ENCODE data around the gene MYH3.
A peak's percentile ranks its signal among the peaks of the same experiment; 100 is the strongest.
"Not testable (repeated sequence)": the region's sequence is repeated elsewhere in the genome, so short reads cannot be mapped to it uniquely, and the experiment has no call there.

MYH3 gene

DNA sequence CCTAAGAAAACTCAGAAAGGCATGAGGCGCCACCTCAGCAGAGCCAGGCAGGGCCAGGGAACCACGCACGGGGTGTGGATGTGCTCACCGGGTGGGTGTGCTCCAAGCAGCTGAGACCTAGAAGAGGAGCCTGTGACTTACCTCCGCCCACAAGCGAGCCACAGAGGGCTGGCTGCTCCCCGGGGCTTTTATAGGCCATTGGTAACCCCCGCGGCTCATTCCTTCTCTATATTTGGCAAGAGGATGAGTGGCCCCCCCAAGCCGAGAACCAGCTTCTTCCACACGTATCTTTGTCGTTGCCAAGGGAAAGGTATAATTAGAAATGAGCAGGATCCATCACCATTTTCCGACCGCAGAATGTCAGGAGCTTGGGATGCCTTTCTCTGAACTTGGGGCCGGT is at the start of gene MYH3:
MYH3 (minus strand) TSS at position 162 of the 400 bp plus-strand sequence. CDS start 2,245 bp downstream, outside the sequence.
- Histone ChIP-seq H3K4me3 (no peak within 1 kb of the TSS), H3K36me3 (ENCODE audit: insufficient read depth, low read length) (no peaks in the 10 kb centered on the region), H3K9ac (ENCODE audit: insufficient read length) (no peak within 1 kb of the TSS), H3K9me3 (ENCODE audit: low read depth, low read length) (no peaks in the 10 kb centered on the region), H3K27ac (no peak within 1 kb of the TSS)
- no peak for TF ChIP-seq EZH2 (IDR thresholded peaks at IDR 0.05)
- TF ChIP-seq FOXP2 (optimal IDR thresholded peaks at IDR 0.05; ENCODE audit: control extremely low read depth, extremely low read length, insufficient read depth): no peak
- no peak for TF ChIP-seq POLR2AphosphoS5 (IDR thresholded peaks at IDR 0.05; ENCODE audit: borderline replicate concordance, low read depth, low read length)
- DNase-seq (ENCODE audit: low read depth, low spot score): no peak

DNA sequence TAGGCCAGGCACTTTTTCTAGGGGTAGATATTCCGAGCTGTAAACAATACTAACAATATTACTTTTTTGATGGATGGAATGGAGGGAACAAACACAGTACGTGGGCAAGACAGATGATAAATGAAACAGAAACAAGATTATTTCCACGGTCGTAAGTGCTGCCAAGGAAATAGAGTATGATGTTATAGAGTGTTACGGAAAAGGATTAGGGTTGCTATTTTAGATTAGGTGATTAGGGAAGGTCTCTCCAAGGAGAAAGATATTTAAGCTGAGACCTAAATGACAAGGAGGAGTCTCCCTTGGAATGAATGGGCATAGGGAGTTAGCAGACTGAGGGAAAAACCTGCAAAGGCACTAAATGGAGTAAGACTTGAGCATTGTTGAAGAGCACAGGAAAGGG is 48.6 kb upstream of the MYH3 start:
- Histone ChIP-seq H3K9ac (ENCODE audit: insufficient read length) (no peak overlapping the region), H3K4me3 (no peak overlapping the region), H3K27ac (no peak overlapping the region), H3K9me3 (ENCODE audit: low read depth, low read length) (no peaks in the 10 kb centered on the region), H3K36me3 (ENCODE audit: insufficient read depth, low read length) (peaks cover 52% of the 10 kb centered on the region)
- no peak for DNase-seq (ENCODE audit: low read depth, low spot score)
- TF ChIP-seq FOXP2 (optimal IDR thresholded peaks at IDR 0.05; ENCODE audit: control extremely low read depth, extremely low read length, insufficient read depth) (no peak), POLR2AphosphoS5 (IDR thresholded peaks at IDR 0.05; ENCODE audit: borderline replicate concordance, low read depth, low read length) (no peak), EZH2 (IDR thresholded peaks at IDR 0.05) (no peak)

DNA sequence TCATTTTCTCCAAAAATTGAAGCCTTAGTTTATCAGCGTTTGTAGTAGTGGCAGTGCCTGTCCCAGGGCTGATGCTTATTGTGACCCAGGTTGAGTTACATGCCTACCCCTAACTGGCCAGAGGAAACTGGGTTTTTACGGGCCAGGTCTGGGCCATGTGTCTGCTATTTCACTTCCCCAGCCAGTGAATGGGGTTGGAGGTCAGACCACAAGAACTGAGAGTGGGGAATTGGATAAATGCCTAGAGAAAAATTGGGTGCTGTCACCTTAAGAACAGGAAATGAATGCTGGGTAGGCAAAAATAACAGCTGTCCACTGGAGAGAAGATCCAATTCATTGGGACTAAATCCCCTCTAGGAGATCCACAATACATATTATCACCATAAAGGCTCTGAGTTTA is 45.5 kb upstream of the MYH3 start:
- Histone ChIP-seq H3K36me3 (ENCODE audit: insufficient read depth, low read length) (peaks cover 36% of the 10 kb centered on the region), H3K9me3 (ENCODE audit: low read depth, low read length) (no peaks in the 10 kb centered on the region), H3K4me3 (no peak overlapping the region), H3K9ac (ENCODE audit: insufficient read length) (no peak overlapping the region), H3K27ac (no peak overlapping the region)
- DNase-seq (ENCODE audit: low read depth, low spot score): no peak
- no peak for TF ChIP-seq EZH2 (IDR thresholded peaks at IDR 0.05)
- no peak for TF ChIP-seq FOXP2 (optimal IDR thresholded peaks at IDR 0.05; ENCODE audit: control extremely low read depth, extremely low read length, insufficient read depth)
- TF ChIP-seq POLR2AphosphoS5 (IDR thresholded peaks at IDR 0.05; ENCODE audit: borderline replicate concordance, low read depth, low read length): no peak

- TF ChIP-seq POLR2AphosphoS5 (IDR thresholded peaks at IDR 0.05; ENCODE audit: borderline replicate concordance, low read depth, low read length) (no peak), FOXP2 (optimal IDR thresholded peaks at IDR 0.05; ENCODE audit: control extremely low read depth, extremely low read length, insufficient read depth) (no peak), EZH2 (IDR thresholded peaks at IDR 0.05) (no peak)
- no peak for DNase-seq (ENCODE audit: low read depth, low spot score)
- Histone ChIP-seq H3K9me3 (ENCODE audit: low read depth, low read length) (no peaks in the 10 kb centered on the region), H3K9ac (ENCODE audit: insufficient read length) (no peak overlapping the region), H3K4me3 (no peak overlapping the region), H3K27ac (no peak overlapping the region; the same call in 1 of the 2 replicates), H3K36me3 (ENCODE audit: insufficient read depth, low read length) (peaks cover 20% of the 10 kb centered on the region)
These were observed 42.7 kb upstream of the MYH3 start for GRCh38 chr17:10699856-10700255.

- Histone ChIP-seq H3K36me3 (ENCODE audit: insufficient read depth, low read length) (peaks cover 25% of the 10 kb centered on the region), H3K9ac (ENCODE audit: insufficient read length) (peak overlapping the region; percentile 83), H3K4me3 (peak overlapping the region; percentile 85), H3K9me3 (ENCODE audit: low read depth, low read length) (no peaks in the 10 kb centered on the region), H3K27ac (peak overlapping the region; percentile 43)
- DNase-seq (ENCODE audit: low read depth, low spot score): no peak
- no peak for TF ChIP-seq POLR2AphosphoS5 (IDR thresholded peaks at IDR 0.05; ENCODE audit: borderline replicate concordance, low read depth, low read length)
- TF ChIP-seq EZH2 (IDR thresholded peaks at IDR 0.05): no peak
- TF ChIP-seq FOXP2 (optimal IDR thresholded peaks at IDR 0.05; ENCODE audit: control extremely low read depth, extremely low read length, insufficient read depth): no peak
These were observed 41.1 kb upstream of the MYH3 start for GRCh38 chr17:10698096-10698818.

DNA sequence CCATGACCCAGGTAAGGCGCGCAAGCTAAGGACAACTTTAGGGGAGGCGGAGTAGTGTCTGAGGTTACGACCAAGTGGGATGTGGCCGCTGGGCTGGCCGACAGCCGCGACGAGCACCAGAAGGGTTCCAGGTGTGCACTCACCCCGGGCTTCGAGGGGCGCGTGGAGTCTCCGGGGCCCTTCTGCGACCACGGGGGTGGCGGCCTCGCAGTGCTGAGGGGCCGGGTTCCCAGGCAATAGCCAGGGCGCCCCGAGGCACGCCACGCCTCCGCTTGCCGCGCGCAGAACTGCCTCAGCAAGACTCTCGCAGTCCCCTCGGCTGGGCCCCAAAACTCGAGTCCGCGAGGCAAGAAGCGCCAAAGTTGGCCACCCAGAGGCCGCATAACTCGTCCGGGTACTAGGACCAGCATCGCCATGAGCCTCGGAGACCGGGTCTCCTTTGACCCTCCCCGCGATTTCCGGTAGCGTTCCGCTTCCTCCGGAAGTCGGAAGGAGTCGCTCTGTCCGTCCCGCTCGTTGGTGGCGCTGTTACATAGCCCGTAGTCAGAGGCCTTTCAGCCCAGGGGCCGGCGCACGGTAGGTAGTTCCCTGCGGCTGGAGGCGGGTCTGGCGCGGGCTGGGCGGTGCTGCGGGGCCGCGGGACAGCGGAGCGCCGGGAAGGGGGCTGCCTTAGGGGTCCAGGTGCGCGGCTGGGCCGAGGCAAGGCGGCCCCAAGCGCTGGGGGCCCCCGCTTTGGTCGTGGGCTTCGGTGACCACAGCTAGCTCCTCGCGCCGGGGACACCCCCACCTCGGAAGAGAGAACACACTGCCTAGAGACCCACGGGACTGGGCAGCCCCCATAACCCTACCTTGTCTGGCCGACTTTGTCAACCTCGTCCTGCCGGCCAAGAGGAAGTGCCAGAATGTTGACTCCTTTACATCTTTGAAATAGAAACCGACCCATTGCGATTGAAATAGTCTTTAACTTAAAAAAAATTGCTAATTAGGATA is 40.3 kb upstream of the MYH3 start, which contains the start of the genes ADPRM and SCO1:
ADPRM (plus strand) TSS at position 503 of the 990 bp plus-strand sequence. CDS start 7,333 bp downstream, outside the sequence.
SCO1 (minus strand) TSS at position 442 of the 990 bp plus-strand sequence; CDS start at position 416, 26 bp downstream.
- Histone ChIP-seq H3K36me3 (ENCODE audit: insufficient read depth, low read length) (peaks cover 33% of the 10 kb centered on the region), H3K9ac (ENCODE audit: insufficient read length) (peak within 1 kb of the TSS; percentile 83), H3K4me3 (peak within 1 kb of the TSS; percentile 85), H3K27ac (peak within 1 kb of the TSS; percentile 43), H3K9me3 (ENCODE audit: low read depth, low read length) (no peaks in the 10 kb centered on the region)
- DNase-seq (ENCODE audit: low read depth, low spot score): peak; percentile 20
- no peak for TF ChIP-seq EZH2 (IDR thresholded peaks at IDR 0.05)
- TF ChIP-seq POLR2AphosphoS5 (IDR thresholded peaks at IDR 0.05; ENCODE audit: borderline replicate concordance, low read depth, low read length): peak; percentile 83; the same call in 1 of the 2 replicates

GRCh38 chr17:10695875-10696407 is 38.8 kb upstream of the MYH3 start:
- peak overlapping the region; percentile 83 for H3K9ac ChIP-seq (ENCODE audit: insufficient read length)
- not testable (repeated sequence) for H3K27ac ChIP-seq; H3K9me3 ChIP-seq (ENCODE audit: low read depth, low read length); DNase-seq (ENCODE audit: low read depth, low spot score)
- peaks cover 48% of the 10 kb centered on the region for H3K36me3 ChIP-seq (ENCODE audit: insufficient read depth, low read length)
- H3K4me3 ChIP-seq: peak overlapping the region; percentile 85

GRCh38 chr17:10687499-10687898 is 30.4 kb upstream of the MYH3 start:
- no peak for DNase-seq (ENCODE audit: low read depth, low spot score)
- Histone ChIP-seq H3K27ac (no peak overlapping the region), H3K9ac (ENCODE audit: insufficient read length) (no peak overlapping the region), H3K4me3 (no peak overlapping the region), H3K9me3 (ENCODE audit: low read depth, low read length) (no peaks in the 10 kb centered on the region), H3K36me3 (ENCODE audit: insufficient read depth, low read length) (peaks cover 95% of the 10 kb centered on the region)
- TF ChIP-seq EZH2 (IDR thresholded peaks at IDR 0.05) (no peak), POLR2AphosphoS5 (IDR thresholded peaks at IDR 0.05; ENCODE audit: borderline replicate concordance, low read depth, low read length) (no peak), FOXP2 (optimal IDR thresholded peaks at IDR 0.05; ENCODE audit: control extremely low read depth, extremely low read length, insufficient read depth) (no peak)

Measured in SK-N-MC (cell line).